HG03354 (cell line): Measurements from ENCODE around the gene CDA.

ENCODE experiments used
- ATAC-seq: cut with Tn5 transposase; IDR thresholded peaks from one replicate; pipeline ENCODE4 v1.9.1; 2021; ENCODE audit warnings: mild to moderate bottlenecking; ENCODE audit not compliant: unreplicated experiment, poor library complexity, severe bottlenecking

CDA gene

DNA sequence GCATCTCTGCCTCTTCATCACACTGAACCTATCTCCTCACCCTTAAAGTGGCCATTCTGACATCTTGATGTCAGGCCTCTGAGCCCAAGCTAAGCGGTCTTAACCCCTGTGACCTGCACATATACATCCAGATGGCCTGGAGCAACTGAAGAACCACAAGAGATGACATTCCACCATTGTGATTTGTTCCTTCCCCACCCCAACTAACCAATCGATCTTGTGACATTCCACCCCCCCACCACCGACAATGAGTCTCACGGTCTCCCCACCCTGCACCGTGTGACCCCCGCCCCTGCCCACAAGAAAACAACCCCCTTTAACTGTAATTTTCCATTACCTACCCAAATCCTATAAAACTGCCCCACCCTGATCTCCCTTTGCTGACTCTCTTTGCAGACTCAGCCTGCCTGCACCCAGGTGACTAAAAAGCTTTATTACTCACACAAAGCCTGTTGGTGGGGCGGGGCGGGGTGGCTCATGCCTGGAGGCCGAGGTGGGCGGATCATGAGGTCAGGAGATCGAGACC lies 23.4 kb downstream of the CDA start:
- ATAC-seq: no peak

DNA sequence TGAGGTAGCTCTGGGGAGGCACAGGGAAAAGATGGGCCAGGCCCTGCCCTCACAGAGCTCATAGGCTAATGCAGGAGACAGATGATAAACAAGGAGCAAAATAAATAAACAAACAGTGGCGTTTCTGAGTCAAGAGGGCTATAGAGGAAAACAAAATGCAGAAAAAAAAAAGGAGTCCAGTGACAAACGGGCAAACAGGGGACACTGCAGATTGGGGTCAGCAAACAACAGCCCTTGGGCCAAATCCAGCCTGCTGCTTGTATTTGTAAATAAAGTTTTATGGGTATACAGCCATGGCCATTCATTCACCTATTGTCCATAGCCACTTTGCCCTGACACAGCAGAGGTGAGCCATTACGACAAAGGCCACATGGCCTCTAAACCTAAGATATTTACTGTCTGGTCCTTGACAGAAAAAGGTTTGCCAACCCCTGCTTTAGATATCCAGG lies 25.3 kb downstream of the CDA start:
- ATAC-seq: no peak

DNA sequence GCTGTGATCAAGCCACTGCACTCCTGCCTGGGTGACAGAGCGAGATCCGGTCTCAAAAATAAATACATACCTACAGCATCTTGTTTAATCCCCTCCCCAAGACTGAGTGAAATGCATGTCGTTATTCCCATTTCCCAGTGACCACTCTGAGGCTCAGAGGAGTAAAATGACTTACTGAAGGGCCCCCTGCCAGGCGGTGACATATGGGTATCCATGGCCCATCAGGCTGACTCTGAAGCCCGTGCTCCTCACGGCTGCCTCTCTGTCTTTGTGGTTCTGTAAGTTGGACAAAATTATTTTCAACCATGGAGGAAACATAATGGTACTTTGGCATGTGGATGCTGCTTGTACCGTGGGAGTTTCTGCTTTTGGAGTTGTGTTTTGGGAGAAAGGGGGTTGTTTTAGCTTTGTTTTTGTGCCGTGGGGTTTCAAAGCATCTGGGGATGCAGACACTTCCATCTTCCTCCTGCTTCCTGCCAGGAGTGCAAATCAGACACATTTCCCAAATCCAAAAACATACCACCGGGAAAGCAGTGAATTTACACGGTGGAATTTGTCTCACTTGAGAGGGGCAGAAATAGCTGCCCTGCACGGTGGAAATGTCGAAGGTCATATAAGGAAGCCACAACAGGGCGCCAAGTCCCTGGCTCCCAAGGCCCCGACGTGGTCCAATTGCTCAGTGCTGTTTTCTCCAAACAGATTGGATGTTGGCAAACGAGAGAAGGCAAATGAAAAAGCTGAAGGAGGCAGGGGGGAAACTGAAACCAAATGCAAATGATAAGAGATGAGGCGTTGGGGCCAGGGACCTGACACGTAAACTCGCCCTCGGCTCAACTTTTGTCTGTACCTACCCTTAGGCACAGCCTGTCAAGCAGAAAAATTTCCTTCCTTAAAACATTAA lies 27.3 kb downstream of the CDA start:
- no peak for ATAC-seq

DNA sequence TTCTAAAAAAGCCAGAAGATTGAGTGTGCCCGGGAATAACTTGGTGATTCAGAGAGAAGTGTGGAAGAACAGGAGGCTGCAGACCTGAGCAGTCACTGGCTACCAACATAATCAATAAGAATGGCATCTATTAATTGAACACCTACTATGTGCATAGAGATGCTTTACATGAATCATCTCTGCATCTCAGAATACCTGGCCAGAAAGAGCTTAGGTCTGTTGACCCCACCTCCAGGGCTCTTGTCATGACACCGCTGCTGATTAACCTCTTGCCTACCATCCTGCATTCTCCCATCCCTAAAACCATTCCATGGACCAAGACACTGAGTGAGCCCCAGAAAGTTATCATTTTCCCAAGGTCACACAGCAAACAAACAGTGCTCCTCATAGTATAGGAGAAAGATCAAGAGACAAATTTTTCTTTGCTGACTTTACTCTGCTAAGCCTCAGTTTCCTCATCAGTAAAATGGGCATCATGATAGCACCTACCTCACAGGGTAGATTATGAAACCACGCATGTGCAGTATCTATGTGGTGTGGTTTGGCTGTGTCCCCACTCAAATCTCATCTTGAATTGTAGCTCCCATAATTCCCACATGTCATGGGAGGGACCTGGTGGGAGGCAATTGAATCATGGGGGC lies 28.1 kb downstream of the CDA start:
- ATAC-seq: no peak

DNA sequence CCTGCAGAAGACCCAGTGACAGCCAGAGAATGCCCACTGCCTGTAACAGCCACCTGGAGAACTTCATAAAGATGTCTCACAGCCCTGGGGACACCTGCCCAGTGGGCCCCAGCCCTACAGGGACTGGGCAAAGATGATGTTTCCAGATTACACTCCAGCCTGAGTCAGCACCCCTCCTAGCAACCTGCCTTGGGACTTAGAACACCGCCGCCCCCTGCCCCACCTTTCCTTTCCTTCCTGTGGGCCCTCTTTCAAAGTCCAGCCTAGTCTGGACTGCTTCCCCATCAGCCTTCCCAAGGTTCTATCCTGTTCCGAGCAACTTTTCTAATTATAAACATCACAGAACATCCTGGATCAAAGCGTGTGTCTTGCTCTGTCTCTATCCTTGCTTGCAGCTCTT lies 29.7 kb downstream of the CDA start:
- ATAC-seq: no peak

DNA sequence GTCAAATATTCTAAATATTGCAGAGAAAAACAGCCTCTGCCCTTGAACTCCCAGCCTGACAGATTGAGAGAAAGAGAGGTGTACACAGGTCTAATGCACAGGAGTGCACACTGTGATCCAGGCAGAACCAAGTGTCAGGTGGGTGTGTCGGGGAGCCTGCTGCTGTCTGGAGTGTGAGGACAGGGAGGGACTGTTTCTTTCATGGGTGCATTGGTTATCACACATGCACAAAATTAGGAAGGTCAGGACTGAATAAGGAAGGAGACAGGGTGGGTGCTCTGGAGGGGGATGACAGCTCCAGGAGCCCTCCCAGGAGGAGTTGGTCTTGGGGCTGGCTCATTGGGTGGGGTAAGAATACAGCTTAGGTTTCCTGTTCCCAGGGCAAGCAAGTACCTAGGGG lies 31.1 kb downstream of the CDA start:
- ATAC-seq: no peak

DNA sequence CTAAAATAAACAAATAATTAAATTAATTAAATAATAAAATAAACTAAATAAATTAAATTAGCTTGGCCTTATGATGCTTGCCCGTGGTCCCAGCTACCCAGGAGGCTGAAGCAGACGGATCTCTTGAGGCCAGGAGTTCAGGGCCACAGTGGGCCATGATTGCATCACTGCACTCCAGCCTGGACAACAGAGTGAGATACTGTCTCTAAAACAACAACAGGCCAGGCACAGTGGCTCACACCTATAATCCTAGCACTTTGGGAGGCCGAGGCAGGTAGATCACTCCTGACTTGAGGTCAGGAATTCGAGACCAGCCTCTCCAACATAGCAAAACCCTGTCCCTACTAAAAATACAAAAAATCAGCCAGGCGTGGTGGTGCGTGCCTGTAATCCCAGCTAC lies 32.1 kb downstream of the CDA start:
- no peak for ATAC-seq

DNA sequence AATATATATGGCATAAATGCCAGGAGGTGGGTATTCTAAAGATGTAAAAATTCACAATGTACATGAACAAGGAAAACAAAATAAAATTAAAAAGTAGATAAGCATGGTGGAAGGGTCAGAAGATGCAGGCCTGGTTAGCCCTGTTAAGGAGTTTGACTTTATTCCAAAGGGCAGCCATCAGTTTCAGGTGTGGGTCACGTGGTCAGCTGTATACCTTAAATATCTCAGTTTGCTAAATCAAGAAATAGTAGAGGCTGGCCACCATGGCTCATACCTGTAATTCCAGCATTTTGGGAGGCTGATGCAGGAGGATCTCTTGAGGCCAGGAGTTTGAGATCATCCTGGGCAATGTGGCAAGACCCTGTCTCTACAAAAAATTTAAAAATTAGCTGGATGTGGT lies 35.8 kb downstream of the CDA start:
- no peak for ATAC-seq

DNA sequence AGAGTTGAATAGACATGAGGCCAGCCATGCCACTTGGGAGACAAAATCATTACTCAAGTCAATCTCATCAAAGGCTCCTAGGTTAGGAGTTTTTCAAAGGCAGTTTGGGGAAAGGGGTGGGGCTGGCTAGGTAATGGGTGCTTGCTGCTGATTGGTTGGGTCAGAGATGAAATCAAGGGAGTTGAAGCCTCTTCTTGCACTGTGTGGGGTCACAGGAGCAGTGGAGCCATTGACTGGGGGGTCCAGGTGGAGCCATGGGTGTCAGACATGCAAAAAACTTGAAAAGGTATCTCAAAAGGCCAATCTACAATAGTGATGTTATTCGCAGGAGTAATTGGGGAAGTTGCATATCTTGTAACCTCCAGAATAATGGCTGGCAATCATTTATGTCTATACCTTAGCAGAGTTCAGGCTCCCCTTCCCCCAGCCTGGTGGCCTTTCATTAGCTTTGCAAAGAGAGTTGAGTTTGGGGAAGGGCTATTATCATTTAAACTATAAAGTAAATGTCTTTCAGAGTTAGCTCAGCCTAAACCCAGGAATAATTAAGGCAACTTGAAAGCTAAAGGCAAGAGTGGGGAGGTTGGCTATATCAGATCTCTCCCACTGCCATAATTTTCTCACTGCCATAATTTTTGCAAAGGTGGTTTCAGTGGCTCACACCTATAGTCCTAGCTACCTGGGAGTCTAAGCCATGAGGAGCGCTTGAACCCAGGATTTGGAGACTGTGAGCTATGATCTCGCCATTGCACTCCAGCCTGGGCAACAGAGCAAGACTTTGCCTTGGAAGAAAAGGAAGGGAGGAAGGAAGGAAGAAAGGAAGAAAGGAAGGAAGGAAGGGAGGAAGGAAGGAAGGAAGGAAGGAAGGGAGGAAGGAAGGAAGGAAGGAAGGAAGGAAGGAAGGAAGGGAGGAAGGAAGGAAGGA lies 36.5 kb downstream of the CDA start:
- ATAC-seq: no peak

DNA sequence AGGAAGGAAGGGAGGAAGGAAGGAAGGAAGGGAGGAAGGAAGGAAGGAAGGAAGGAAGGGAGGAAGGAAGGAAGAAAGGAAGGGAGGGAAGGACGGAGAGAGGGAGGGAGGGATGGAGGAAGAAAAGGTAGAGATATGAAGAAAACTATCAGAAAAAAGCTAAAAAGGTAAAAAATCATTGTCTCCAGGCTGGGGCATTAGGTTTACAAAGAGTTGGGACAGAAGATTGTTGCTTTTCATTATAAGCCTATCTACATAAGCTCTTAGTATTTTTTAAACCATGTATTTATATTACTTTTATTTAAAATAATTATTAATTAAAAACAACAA lies 37.2 kb downstream of the CDA start:
- no peak for ATAC-seq

DNA sequence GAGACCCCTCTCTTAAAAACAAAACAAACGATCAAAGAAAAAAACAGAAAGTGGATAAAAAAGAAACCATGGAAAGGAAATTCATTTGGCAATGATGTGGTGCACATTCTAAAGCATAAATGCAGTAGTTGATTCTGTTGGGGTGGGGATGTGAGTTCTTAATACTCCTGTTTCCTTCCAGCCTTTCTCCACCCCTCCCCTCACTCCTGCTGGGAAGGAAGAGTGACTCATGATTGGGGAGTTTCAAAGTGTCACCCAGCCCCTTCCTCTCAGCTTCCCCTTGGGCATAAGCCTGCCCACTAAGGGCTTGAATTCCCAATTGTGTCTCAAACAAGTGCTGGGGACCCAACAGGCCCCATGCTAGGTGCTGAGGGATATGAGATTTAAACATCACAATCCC lies 37.6 kb downstream of the CDA start:
- no peak for ATAC-seq

DNA sequence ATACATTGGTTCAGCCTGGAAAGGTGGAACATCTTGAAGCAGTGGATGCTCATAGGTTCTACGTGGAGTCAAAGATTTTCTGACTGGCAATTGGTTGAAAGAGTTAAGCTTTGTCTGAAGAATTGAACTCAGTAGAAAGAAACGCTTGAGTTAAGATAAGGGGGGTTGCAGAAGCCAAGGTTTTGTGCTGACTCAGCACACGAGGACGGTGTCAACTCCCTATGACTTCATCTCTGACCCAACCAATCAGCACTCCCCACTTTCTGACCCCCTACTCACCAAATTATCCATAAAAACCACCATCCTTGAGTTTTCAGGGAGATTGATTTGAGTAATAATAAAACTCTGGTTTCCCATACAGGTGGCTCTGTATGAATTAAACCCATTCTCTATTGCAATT lies 41.8 kb downstream of the CDA start:
- ATAC-seq: no peak

DNA sequence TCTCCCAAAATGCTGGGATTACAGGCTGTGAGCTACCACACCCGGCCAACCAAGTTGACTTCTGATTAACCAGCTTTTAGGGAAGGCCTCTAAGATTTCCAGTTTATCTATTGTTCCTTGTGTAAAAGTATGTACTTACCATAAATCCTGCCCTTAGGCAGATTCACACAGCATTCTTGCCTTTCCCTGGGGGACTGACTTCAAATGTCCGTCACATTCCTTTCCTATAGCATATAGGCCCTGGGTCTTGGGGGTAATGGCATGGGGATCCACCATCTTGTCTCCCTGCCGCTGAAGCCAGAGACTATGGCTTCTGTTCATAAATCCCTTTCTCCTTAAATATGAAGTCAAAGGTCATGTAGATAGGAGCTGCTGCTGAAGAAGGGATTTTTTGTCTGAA lies 43.5 kb downstream of the CDA start:
- ATAC-seq: no peak

DNA sequence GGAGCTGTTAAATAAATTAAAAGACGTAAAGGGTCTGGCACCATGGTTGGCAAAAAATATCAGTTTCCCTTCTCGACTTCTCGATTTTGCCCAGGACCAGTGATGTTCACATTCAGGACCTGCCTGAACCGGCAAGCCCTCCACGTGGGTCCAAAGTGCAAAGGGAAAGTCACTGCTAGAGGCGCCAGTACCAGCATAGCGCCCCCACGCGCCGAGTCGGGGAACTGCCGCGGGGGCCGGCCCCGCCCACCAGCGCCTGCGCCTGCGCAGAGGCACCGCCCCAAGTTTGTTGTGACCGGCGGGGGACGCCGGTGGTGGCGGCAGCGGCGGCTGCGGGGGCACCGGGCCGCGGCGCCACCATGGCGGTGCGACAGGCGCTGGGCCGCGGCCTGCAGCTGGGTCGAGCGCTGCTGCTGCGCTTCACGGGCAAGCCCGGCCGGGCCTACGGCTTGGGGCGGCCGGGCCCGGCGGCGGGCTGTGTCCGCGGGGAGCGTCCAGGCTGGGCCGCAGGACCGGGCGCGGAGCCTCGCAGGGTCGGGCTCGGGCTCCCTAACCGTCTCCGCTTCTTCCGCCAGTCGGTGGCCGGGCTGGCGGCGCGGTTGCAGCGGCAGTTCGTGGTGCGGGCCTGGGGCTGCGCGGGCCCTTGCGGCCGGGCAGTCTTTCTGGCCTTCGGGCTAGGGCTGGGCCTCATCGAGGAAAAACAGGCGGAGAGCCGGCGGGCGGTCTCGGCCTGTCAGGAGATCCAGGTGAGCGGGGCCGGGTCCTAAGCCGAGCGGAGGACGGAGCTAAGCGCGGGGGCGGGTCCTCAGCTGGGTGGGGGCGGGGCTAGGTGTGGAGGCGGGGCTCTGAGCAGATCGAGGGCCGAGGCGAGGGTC lies 44.5 kb downstream of the CDA start, which contains the start of gene PINK1:
Gene PINK1, plus strand, starts transcription at position 269 of the 875 bp plus-strand sequence. Its CDS starts 91 bp downstream, at position 360.
- ATAC-seq: peak; percentile 70

DNA sequence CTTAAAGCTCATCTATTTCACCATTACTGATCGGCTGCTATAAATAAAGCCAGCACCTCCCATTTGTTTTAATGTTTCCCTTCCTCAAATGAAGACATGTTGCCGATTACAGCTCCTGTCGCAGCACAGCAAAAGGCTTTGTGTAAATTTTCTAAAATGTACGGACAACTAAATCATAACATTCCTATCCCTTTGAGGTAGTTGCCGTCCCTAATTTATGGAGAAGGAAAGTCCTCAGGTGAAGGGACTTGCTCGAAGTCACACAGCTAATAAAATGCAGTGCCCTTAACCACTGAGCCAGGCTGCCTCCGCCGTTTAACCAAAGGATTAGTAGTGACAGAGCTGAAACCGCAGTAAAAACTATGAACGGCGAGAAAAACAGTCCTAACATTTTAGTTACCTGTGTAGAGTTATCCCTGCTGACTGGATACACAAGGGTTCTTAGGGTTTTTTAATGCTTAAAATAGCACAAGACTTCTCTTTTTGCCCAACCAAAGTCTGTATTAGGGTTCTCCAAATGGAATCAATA lies 45.2 kb downstream of the CDA start:
- peak; percentile 12 for ATAC-seq

DNA sequence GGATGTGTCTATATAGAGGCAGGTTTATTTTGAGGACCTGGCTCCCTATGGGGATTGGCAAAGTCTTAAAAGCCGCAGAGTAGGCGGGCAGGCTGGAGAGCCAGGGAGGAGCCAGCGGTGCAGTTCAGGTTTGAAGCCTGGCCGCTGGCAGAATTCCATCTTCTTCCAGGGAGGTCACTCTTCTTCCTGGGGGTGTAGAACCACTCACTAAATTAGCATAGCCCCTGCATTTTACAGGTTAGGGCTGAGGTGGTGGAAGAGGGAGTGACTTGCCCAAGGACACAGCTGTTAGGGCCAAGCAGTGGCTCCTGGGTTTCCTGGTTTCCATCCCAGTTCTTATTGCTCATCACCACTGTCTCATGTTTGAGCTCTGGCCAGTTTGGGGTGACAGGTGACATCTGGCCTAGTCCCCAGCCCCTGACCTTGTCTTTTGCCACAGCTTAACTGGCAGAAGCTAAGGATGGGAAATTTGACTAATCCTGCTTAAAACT lies 45.7 kb downstream of the CDA start:
- no peak for ATAC-seq

DNA sequence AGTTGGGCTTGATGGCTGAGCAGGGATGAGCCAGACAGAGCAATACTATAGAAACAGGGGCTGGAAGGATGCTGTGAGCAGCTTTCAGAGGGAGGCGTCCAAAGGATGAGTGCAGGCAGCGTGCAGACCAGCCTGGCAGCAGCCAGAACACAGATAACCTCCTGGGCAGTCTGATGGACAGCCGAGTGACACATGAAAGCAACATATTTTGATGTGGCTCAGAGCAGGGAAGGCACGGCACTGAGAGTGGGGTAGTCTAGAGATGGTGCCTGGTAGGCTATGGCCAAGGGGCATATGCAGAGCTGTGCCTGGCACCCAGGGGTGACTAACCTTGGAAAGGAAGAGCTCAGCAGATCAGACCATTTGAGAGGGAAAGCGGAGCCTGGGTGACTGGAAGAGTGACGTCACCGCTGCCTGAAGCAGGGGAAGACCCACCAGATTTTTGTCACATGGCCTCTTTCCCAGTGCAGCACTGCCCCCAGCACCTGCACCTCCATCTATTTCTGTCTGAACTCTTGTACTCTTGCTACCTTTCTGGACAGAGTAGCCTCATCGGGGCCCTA lies 48.0 kb downstream of the CDA start:
- no peak for ATAC-seq

DNA sequence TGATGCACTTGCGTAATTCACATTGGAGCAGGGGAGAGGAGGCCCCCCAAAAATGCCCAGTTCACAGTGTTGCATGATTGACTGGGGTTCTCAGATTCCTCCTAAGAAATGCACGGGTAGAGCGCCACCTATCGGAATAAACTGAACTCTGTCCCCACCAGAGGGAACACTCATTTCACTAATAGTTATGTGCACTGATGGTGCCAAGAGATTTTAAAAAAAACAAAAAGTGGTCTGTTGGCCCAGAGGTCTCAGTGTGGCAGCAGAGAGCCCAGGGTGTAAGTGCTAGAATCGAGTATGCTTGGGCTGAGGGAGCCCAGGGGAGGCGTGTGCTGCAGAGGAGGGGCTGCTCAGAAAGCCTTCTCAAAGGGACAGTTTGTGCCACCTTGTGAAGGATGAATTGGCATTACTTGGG lies 51.3 kb downstream of the CDA start:
- no peak for ATAC-seq
